Transverse colon (tissue), 4 donors: ENCODE data around the gene C11orf65.

Experiments used
- CTCF ChIP-seq, 5 experiments: fragments of 200-600 bp in 3 of 5; fragments of 450-650 bp in 2 of 5; sonication (generic) in 3 of 5; IDR thresholded peaks; 1 replicate in 2 of 5; 2 replicates in 3 of 5; pipeline ENCODE4 v1.5.1; 2016 to 2017; ENCODE audit warnings: antibody characterized with exemption in 5 of 5, inconsistent platforms in 3 of 5, mild to moderate bottlenecking in 2 of 5, moderate library complexity in 1 of 5
- EP300 ChIP-seq: sonication (generic); formaldehyde crosslinking; IDR thresholded peaks from one replicate; pipeline ENCODE4 v1.6.1; 2017; ENCODE audit warnings: antibody characterized with exemption, low read depth
- POLR2AphosphoS5 ChIP-seq, 3 donors: sonication (generic); formaldehyde crosslinking; IDR thresholded peaks; one replicate each; pipeline ENCODE4 v1.6.1; 2016; ENCODE audit warnings: antibody characterized with exemption in 3 of 3

- no peak for TF ChIP-seq CTCF (IDR thresholded peaks at IDR 0.05)
- no peak for TF ChIP-seq EP300
- no peak for TF ChIP-seq POLR2AphosphoS5 (IDR thresholded peaks at IDR 0.05)
These were observed 924 bp downstream of the C11orf65 start for GRCh38 chr11:108466405-108466804.
